HepG2 (cell line): Measurements from ENCODE around the gene B3GAT3. TPM values are rescaled to one million over a fixed set of nuclear protein-coding genes. Genes with fewer than 3 reads are reported as not detected.

Experiments
- DZIP1 ChIP-seq: sonication (generic); formaldehyde crosslinking; IDR thresholded peaks from 2 replicates; pipeline ENCODE4 v1.5.0; 2020; ENCODE audit warnings: mild to moderate bottlenecking, missing genetic modification reagents
- EEA1 ChIP-seq: sonication (generic); formaldehyde crosslinking; IDR thresholded peaks from 2 replicates; pipeline ENCODE4 v1.5.1; 2020; ENCODE audit warnings: mild to moderate bottlenecking, missing genetic modification reagents, borderline replicate concordance
- HNF4A ChIP-seq: sonication (generic); formaldehyde crosslinking; IDR thresholded peaks from 2 replicates; pipeline ENCODE4 v1.4.0; 2020; ENCODE audit warnings: missing genetic modification reagents
- IKZF4 ChIP-seq: sonication (generic); formaldehyde crosslinking; IDR thresholded peaks from 2 replicates; pipeline ENCODE4 v1.5.1; 2020; ENCODE audit warnings: borderline replicate concordance, mild to moderate bottlenecking, low read depth, missing genetic modification reagents; ENCODE audit errors: not compliant biosample characterization
- ISL2 ChIP-seq: sonication (generic); formaldehyde crosslinking; IDR thresholded peaks from 2 replicates; pipeline ENCODE4 v1.5.0; 2020; ENCODE audit warnings: missing genetic modification reagents
- JUND ChIP-seq: sonication (generic); formaldehyde crosslinking; IDR thresholded peaks from 2 replicates; pipeline ENCODE4 v1.8.0; 2022; ENCODE audit warnings: mild to moderate bottlenecking, missing genetic modification reagents
- MLLT10 ChIP-seq: sonication (generic); formaldehyde crosslinking; IDR thresholded peaks from 2 replicates; pipeline ENCODE4 v1.4.0; 2020; ENCODE audit warnings: missing genetic modification reagents
- MZF1 ChIP-seq: sonication (generic); formaldehyde crosslinking; IDR thresholded peaks from 2 replicates; pipeline ENCODE4 v1.8.1; 2023; ENCODE audit warnings: mild to moderate bottlenecking, missing genetic modification reagents, borderline replicate concordance
- NR2F1 ChIP-seq, 2 experiments: fragments of 450-650 bp in 1 of 2; formaldehyde crosslinking in 1 of 2; IDR thresholded peaks; 2 replicates each; pipeline versions ENCODE4 v1.5.0 to v1.6.1; 2016 to 2020; ENCODE audit warnings: mild to moderate bottlenecking in 1 of 2, missing compliant biosample characterization in 1 of 2, missing genetic modification reagents in 1 of 2, moderate library complexity in 1 of 2
- RARA ChIP-seq: IDR thresholded peaks from 2 replicates; pipeline ENCODE4 v1.6.1; 2016; ENCODE audit warnings: missing genetic modification reagents, missing compliant biosample characterization
- SMAD9 ChIP-seq: sonication (generic); formaldehyde crosslinking; IDR thresholded peaks from 2 replicates; pipeline ENCODE4 v1.5.1; 2020; ENCODE audit warnings: mild to moderate bottlenecking, missing genetic modification reagents
- SPEN ChIP-seq: sonication (generic); formaldehyde crosslinking; IDR thresholded peaks from 2 replicates; pipeline ENCODE4 v1.5.1; 2020; ENCODE audit warnings: low read depth, mild to moderate bottlenecking, missing genetic modification reagents
- ZFAT ChIP-seq: sonication (generic); formaldehyde crosslinking; conservative IDR thresholded peaks from 2 replicates; pipeline ENCODE4 v1.8.1; 2023; ENCODE audit warnings: missing genetic modification reagents, inconsistent platforms
- ZNF160 ChIP-seq: sonication (generic); formaldehyde crosslinking; IDR thresholded peaks from 2 replicates; pipeline ENCODE4 v1.8.0; 2022; ENCODE audit warnings: mild to moderate bottlenecking, inconsistent platforms, missing genetic modification reagents
- ZNF501 ChIP-seq: sonication (generic); formaldehyde crosslinking; IDR thresholded peaks from 2 replicates; pipeline ENCODE4 v1.5.1; 2020; ENCODE audit warnings: mild to moderate bottlenecking, moderate library complexity, missing genetic modification reagents
- ZNF557 ChIP-seq: sonication (generic); formaldehyde crosslinking; IDR thresholded peaks from 2 replicates; pipeline ENCODE4 v1.4.0; 2020; ENCODE audit warnings: missing genetic modification reagents
- ZNF781 ChIP-seq: sonication (generic); formaldehyde crosslinking; IDR thresholded peaks from 2 replicates; pipeline ENCODE4 v1.5.1; 2020; ENCODE audit warnings: borderline replicate concordance, mild to moderate bottlenecking, missing genetic modification reagents; ENCODE audit errors: not compliant biosample characterization
- polyA plus RNA-seq, 8 experiments: library from polyadenylated mRNA; depleted of rRNA in 3 of 8; stranded (reverse) in 7 of 8; unstranded in 1 of 8; fragments of >200 nt; fragmentation: Illumina TruSeq in 4 of 8; extraction: Trizol in 4 of 8; gene quantifications; 2 replicates each; pipeline versions ENCODE4 v1.2.1 to v1.2.3, GENCODE V29; 2011 to 2016; ENCODE audit warnings: low read depth in 4 of 8, missing spikeins in 1 of 8, mixed read lengths in 1 of 8; ENCODE audit not compliant: insufficient read depth in 1 of 8
- total RNA-seq, 5 experiments: library from RNA; depleted of rRNA; stranded (reverse); fragments of >200 nt; fragmentation: Illumina TruSeq; extraction: Trizol; gene quantifications; 2 replicates each; pipeline ENCODE4 v1.2.3, GENCODE V29; 2016; ENCODE audit warnings: low read depth in 1 of 5
- TF ChIP-seq, protein P1 (sequence below): sonication (generic); formaldehyde crosslinking; IDR thresholded peaks from 2 replicates; pipeline ENCODE4 v1.5.1; 2020; ENCODE audit warnings: mild to moderate bottlenecking, missing genetic modification reagents, borderline replicate concordance
- TF ChIP-seq, protein P2 (sequence below): sonication (generic); formaldehyde crosslinking; IDR thresholded peaks from 2 replicates; pipeline ENCODE4 v1.4.0; 2020; ENCODE audit warnings: missing genetic modification reagents

The B3GAT3 gene
- total and polyA plus RNA-seq, 2 of the 13 experiments (the other 11 are each of a cell fraction or from before 2014, with no cell fraction given) = 21.3 to 26.1 TPM

- TF ChIP-seq ZNF781 (CRISPR knock-in tag) (peak; percentile 18), NR2F1 (CRISPR knock-in tag; IDR thresholded peaks at IDR 0.05) (no peak), ZNF557 (no peak), EEA1 (0 out of 2 replicates have a peak, but pooled peaks have one; percentile 15), SMAD9 (CRISPR knock-in tag) (0 out of 2 replicates have a peak, but pooled peaks have one; percentile 30), SPEN (CRISPR knock-in tag) (no peak), MLLT10 (CRISPR knock-in tag) (no peak), ZNF501 (CRISPR knock-in tag) (peak; percentile 57; the same call in 1 of the 2 replicates), HNF4A (peak; percentile 14; the same call in 1 of the 2 replicates), ZFAT (no peak), ZNF160 (CRISPR knock-in tag) (no peak), RARA (no peak), JUND (CRISPR knock-in tag) (peak; percentile 16; the same call in 1 of the 2 replicates), MZF1 (CRISPR knock-in tag) (0 out of 2 replicates have a peak, but pooled peaks have one; percentile 89), DZIP1 (0 out of 2 replicates have a peak, but pooled peaks have one; percentile 1), IKZF4 (CRISPR knock-in tag) (peak; percentile 16), ISL2 (CRISPR knock-in tag) (no peak)
- TF ChIP-seq, protein P1, sequence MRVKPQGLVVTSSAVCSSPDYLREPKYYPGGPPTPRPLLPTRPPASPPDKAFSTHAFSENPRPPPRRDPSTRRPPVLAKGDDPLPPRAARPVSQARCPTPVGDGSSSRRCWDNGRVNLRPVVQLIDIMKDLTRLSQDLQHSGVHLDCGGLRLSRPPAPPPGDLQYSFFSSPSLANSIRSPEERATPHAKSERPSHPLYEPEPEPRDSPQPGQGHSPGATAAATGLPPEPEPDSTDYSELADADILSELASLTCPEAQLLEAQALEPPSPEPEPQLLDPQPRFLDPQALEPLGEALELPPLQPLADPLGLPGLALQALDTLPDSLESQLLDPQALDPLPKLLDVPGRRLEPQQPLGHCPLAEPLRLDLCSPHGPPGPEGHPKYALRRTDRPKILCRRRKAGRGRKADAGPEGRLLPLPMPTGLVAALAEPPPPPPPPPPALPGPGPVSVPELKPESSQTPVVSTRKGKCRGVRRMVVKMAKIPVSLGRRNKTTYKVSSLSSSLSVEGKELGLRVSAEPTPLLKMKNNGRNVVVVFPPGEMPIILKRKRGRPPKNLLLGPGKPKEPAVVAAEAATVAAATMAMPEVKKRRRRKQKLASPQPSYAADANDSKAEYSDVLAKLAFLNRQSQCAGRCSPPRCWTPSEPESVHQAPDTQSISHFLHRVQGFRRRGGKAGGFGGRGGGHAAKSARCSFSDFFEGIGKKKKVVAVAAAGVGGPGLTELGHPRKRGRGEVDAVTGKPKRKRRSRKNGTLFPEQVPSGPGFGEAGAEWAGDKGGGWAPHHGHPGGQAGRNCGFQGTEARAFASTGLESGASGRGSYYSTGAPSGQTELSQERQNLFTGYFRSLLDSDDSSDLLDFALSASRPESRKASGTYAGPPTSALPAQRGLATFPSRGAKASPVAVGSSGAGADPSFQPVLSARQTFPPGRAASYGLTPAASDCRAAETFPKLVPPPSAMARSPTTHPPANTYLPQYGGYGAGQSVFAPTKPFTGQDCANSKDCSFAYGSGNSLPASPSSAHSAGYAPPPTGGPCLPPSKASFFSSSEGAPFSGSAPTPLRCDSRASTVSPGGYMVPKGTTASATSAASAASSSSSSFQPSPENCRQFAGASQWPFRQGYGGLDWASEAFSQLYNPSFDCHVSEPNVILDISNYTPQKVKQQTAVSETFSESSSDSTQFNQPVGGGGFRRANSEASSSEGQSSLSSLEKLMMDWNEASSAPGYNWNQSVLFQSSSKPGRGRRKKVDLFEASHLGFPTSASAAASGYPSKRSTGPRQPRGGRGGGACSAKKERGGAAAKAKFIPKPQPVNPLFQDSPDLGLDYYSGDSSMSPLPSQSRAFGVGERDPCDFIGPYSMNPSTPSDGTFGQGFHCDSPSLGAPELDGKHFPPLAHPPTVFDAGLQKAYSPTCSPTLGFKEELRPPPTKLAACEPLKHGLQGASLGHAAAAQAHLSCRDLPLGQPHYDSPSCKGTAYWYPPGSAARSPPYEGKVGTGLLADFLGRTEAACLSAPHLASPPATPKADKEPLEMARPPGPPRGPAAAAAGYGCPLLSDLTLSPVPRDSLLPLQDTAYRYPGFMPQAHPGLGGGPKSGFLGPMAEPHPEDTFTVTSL (CRISPR knock-in tag) = 0 out of 2 replicates have a peak, but pooled peaks have one; percentile 10
- TF ChIP-seq, protein P2, sequence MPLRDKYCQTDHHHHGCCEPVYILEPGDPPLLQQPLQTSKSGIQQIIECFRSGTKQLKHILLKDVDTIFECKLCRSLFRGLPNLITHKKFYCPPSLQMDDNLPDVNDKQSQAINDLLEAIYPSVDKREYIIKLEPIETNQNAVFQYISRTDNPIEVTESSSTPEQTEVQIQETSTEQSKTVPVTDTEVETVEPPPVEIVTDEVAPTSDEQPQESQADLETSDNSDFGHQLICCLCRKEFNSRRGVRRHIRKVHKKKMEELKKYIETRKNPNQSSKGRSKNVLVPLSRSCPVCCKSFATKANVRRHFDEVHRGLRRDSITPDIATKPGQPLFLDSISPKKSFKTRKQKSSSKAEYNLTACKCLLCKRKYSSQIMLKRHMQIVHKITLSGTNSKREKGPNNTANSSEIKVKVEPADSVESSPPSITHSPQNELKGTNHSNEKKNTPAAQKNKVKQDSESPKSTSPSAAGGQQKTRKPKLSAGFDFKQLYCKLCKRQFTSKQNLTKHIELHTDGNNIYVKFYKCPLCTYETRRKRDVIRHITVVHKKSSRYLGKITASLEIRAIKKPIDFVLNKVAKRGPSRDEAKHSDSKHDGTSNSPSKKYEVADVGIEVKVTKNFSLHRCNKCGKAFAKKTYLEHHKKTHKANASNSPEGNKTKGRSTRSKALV (CRISPR knock-in tag) = no peak
Measured at GRCh38 chr11:62592146-62592815, 29.5 kb downstream of the B3GAT3 start (continued).
